ENCODE data around the gene OR56B1.

Gene OR56B1

DNA sequence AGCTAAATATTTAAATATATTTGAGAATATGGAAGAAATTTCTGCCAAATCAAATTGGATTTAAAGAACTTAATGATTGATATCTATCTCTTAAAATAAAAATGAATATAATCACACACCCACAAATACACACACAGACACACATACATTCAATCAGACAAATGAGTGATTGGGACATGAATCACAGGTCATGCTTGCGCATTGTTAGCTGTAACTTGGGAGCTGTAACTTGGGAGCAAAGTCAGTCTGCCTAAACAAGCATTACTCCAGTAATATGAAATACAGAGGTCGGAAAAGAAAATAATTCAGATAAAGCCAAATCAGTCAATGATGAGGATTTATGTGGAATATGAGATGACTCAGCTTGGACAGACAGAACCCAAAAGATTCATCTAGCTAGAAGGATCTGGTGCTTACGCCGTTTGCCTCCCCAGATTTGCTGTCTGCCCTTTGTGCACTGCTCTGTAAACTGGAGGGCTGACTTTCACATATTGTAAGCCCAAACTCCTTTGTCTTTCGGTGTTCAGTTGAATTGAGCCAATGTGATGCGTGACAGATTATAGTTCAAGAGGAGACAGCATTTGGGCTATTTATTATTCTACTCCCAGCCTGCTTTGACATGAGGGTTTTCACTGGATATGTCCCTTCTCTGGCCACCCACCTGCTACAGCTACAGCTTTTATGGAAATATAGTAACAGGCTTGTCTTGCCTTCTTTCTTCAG is 1.6 kb downstream of the OR56B1 start:
- no peak for DNase-seq

DNA sequence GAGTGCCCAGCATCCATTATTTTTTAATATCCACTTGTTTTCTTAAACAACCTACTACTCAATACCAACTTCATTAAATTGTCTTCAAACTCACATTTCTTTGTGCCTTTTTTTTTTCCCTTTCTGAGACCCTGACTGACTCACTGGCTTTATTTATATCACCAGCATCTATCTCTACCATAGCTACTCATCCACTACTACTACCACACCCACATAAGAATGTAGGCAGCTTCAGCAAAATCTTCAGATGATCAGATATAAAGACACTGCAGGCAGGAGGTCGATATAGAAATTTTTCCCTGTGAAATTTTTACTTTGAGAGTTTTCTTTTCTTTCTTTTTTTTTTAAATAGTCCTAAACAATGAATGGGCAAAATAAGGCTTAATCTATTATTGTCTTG is 2.2 kb downstream of the OR56B1 start:
- DNase-seq, result no peak

DNA sequence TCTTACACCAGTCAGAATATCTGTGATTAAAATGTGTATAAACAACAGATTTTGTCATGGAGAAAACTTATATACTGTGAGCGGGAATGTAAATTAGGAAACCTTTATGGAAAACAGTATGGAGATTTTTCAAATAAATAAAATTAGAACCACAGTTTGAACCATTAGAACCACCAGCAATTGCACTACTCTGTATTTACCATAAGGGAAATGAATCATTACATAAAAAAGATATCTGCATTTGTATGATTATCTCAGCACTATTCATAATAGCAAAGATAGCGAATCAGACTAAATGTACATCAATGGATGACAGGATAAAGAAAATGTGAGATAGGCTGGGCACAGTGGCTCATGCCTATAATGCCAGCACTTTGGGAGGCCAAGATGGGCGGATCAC is 10.4 kb downstream of the OR56B1 start:
- DNase-seq, result no peak

DNA sequence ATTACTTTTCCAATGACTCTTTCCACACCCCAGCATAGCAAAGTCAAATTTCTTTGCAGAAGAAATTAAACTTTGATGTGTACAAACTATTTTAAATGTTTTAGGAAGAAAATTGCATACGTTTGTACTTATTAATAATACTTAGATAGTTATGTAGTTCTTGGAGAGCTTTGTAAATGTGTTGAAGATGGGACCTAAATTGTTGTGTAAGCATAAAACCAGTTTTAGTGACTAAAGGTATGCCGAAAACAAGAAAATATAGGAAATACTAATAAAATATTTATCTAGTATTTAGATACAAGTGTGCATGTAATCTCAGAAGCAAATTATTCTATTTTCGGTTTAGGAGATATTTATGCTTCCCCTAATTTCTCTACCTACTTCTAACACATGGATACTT is 13.6 kb downstream of the OR56B1 start:
- no peak for DNase-seq

DNA sequence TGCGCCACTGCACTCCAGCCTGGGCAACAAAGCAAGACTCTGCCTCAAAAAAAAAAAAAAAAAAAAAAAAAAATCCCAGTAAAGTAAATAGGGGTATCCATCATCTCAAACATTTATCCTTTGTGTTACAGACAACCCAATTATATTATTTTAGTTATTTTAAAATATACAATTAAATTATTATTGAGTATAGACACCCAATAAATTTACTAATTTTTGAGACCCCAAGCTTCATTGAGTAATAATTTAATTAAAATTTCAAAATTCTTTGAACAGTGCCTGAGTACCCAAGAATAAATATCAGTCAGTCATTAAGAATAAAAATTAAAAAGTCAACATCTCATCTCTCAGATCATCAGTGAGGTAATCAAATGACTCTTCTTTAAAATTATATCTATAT is 17.7 kb downstream of the OR56B1 start, which contains the start of gene OR52N4:
TSS of gene OR52N4 (plus strand) at position 301 of the 400 bp plus-strand sequence. CDS start 498 bp downstream, outside the sequence.
- DNase-seq, result no peak

DNA sequence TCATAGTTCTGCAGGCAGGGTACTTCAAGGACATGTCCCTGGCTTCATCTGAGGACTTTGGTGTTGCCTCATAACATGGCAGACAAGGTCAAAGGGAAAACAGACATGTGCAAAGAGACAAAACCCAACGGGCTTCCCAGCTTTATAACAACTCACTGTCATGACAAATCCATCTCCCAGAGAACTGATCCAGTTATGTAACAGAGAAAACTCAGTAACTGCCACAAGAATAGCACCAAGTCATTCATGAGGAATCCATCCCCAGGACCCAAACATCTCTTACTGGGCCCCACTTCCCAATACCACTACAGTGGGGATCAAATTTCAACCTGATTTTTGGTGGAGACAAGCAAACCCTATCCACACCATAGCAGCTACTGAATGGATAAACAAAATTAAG is 30.8 kb downstream of the OR56B1 start:
- DNase-seq, result no peak

DNA sequence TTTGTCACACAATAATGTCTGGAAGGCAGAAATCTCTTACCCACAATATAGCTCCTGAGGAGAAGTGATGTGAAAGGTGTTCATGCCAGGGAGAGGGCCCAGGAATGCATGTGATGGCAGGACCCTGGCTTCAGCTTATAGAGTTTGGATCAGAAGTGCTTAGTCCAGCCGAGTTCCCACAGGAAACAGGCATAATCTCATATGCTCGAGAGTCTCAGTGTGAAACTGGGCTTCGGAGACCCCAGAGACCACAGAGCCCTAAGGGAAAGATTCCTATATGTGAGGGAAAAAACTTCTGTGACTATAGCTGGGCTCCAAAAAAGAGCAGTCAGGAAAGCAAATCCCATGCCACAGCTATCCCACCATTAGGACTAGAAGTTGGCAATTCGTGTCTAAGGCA is 47.0 kb downstream of the OR56B1 start, which contains the start of gene OR52N5:
TSS of gene OR52N5 (minus strand) at position 101 of the 400 bp plus-strand sequence. CDS start 4,721 bp downstream, outside the sequence.
- DNase-seq, result no peak
